ENCODE measurements around the gene MX2. TPM values are rescaled to one million over a fixed set of nuclear protein-coding genes. Genes with fewer than 3 reads are reported as not detected.

The MX2 gene
- total and polyA plus RNA-seq, 2 of the 4 experiments (the other 2 are of a cell fraction), result 0.53 to 0.54 TPM

DNA sequence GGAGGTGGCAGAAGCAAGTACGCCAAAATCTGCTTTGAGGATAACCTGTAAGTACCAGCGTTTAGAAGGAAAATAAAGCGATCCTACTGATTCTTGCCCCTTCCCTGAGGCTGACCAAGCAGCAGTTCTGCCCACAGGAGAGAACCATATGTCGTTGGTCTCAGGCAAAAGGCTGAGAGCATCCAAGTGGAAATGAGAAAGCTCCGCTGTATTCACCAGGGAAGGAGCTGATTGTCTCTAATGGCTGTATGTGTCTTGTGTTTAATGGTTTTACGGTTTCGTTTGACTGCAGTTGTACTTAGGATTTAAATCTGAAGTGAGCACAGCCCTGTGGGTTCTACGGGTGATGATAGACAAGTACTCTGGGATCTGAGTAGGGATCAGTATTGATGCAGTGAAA lies 23.4 kb upstream of the MX2 start:
- Histone ChIP-seq H4K91ac (ENCODE audit: insufficient read depth, low read depth, low read length) (no peak overlapping the region), H4K20me1 (ENCODE audit: insufficient read depth, low read length) (no peaks in the 10 kb centered on the region), H3K4me2 (ENCODE audit: low read depth, low read length) (no peak overlapping the region), H4K5ac (ENCODE audit: low read depth, low read length) (no peak overlapping the region), H3K9me1 (ENCODE audit: insufficient read depth, low read length) (peaks cover 4% of the 10 kb centered on the region; the same call in 1 of the 2 replicates), H3K23ac (ENCODE audit: low read depth, low read length) (no peak overlapping the region), H3K9ac (ENCODE audit: low read depth, low read length) (no peak overlapping the region), H3K79me1 (ENCODE audit: low read depth in 1 of 2, low read length in 2 of 2) (no peaks in the 10 kb centered on the region), H3K27me3 (ENCODE audit: control insufficient read depth, insufficient read depth, low read length) (peaks cover 3% of the 10 kb centered on the region; the same call in 1 of the 2 replicates), H2BK5ac (ENCODE audit: low read depth, low read length, poor library complexity, severe bottlenecking) (no peak overlapping the region), H3K9me3 (ENCODE audit: control insufficient read depth, insufficient read depth, low read length) (no peaks in the 10 kb centered on the region), H3K4me1 (ENCODE audit: control insufficient read depth, insufficient read depth, low read length) (no peaks in the 10 kb centered on the region), H2BK20ac (ENCODE audit: low read depth, low read length) (no peak overlapping the region), H2BK15ac (ENCODE audit: low read depth, low read length) (no peak overlapping the region), H3K56ac (ENCODE audit: extremely low read depth, insufficient read depth, low read length) (no peak overlapping the region), H3K18ac (ENCODE audit: low read depth, low read length) (no peak overlapping the region), H3K27ac (ENCODE audit: insufficient read depth, low read length) (no peak overlapping the region), H2BK120ac (ENCODE audit: low read depth, low read length) (no peak overlapping the region), H3K4me3 (ENCODE audit: insufficient read depth, low read depth, low read length) (no peak overlapping the region), H3K36me3 (ENCODE audit: control insufficient read depth, insufficient read depth, low read length) (no peaks in the 10 kb centered on the region), H2AFZ (replicated peaks; ENCODE audit: low read length, poor library complexity) (no peak overlapping the region), H2AK5ac (ENCODE audit: low read depth, low read length) (no peak overlapping the region), H3K14ac (replicated peaks; ENCODE audit: low read depth, low read length) (no peak overlapping the region), H3K4ac (ENCODE audit: low read depth, low read length) (no peak overlapping the region), H4K8ac (ENCODE audit: low read depth in 2 of 2, low read length in 2 of 2) (no peak overlapping the region), H2AK9ac (replicated peaks; ENCODE audit: low read depth, low read length, poor library complexity) (no peak overlapping the region)
- POLR2A ChIA-PET (ENCODE audit: unreplicated experiment), result no interaction called here
- 68% methylated on average over 5 of the region's 8 CpGs; no CpG with 5 or more reads in 1 of the 2 experiments for WGBS, 2 experiments (ENCODE audit: extremely low coverage in 2 of 2, insufficient read length in 1 of 2)
- TF ChIP-seq MXI1 (IDR thresholded peaks at IDR 0.05; ENCODE audit: borderline replicate concordance, low read depth, low read length) (no peak), NFE2L2 (IDR thresholded peaks at IDR 0.05; ENCODE audit: low read depth, low read length) (no peak), POLR2A (IDR thresholded peaks at IDR 0.05; ENCODE audit: low read depth, low read length) (no peak)
- TF ChIP-seq, protein P1, sequence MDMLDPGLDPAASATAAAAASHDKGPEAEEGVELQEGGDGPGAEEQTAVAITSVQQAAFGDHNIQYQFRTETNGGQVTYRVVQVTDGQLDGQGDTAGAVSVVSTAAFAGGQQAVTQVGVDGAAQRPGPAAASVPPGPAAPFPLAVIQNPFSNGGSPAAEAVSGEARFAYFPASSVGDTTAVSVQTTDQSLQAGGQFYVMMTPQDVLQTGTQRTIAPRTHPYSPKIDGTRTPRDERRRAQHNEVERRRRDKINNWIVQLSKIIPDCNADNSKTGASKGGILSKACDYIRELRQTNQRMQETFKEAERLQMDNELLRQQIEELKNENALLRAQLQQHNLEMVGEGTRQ (IDR thresholded peaks at IDR 0.05; ENCODE audit: low read depth, low read length), result no peak
- TF ChIP-seq, protein P2, sequence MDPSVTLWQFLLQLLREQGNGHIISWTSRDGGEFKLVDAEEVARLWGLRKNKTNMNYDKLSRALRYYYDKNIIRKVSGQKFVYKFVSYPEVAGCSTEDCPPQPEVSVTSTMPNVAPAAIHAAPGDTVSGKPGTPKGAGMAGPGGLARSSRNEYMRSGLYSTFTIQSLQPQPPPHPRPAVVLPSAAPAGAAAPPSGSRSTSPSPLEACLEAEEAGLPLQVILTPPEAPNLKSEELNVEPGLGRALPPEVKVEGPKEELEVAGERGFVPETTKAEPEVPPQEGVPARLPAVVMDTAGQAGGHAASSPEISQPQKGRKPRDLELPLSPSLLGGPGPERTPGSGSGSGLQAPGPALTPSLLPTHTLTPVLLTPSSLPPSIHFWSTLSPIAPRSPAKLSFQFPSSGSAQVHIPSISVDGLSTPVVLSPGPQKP (IDR thresholded peaks at IDR 0.05; ENCODE audit: borderline replicate concordance, low read depth, low read length), result no peak
- intact Hi-C loops (cut with micrococcal nuclease) (no loop called here), in situ Hi-C loops (cut with MboI; ENCODE audit: low sequenced_read_pairs) (no loop called here), dilution Hi-C loops (cut with HindIII; ENCODE audit: low sequenced_read_pairs, unreplicated experiment) (no loop called here)
- no TSS peak for BruUV-seq (replicated peaks)
- CTCF ChIA-PET, result no interaction called here
- ATAC-seq (ENCODE audit: low read depth) (no peak), DNase-seq (no peak)
